K562 (cell line): Measurements from ENCODE around the gene TMEM217. TPM values are rescaled to one million over a fixed set of nuclear protein-coding genes. Genes with fewer than 3 reads are reported as not detected.

ENCODE experiments used
- CEBPB ChIP-seq: fragments of 450-650 bp; IDR thresholded peaks from 2 replicates; pipeline ENCODE4 v1.6.1; 2016; ENCODE audit warnings: missing genetic modification characterization, missing compliant biosample characterization
- CHCHD3 ChIP-seq: fragments of 250-450 bp; sonication (Bioruptor Pico); IDR thresholded peaks from 2 replicates; pipeline ENCODE4 v2.1.2; 2022; ENCODE audit warnings: mild to moderate bottlenecking
- CXXC5 ChIP-seq: fragments of 250-450 bp; sonication (Bioruptor Pico); IDR thresholded peaks from 2 replicates; pipeline ENCODE4 v1.8.0; 2022; ENCODE audit warnings: inconsistent platforms, mild to moderate bottlenecking, moderate library complexity
- E2F3 ChIP-seq: fragments of 250-450 bp; sonication (Bioruptor Pico); IDR thresholded peaks from 2 replicates; pipeline ENCODE4 v1.4.0; 2020; ENCODE audit warnings: mild to moderate bottlenecking
- MAFK ChIP-seq: IDR thresholded peaks from 2 replicates; pipeline ENCODE4 v1.6.1; 2011; ENCODE audit warnings: low read length, improper control_type of control experiment
- MEF2D ChIP-seq: conservative IDR thresholded peaks from 2 replicates; pipeline ENCODE4 v1.6.1; 2016; ENCODE audit warnings: low read depth, missing genetic modification characterization, missing compliant biosample characterization
- POLR2AphosphoS2 ChIP-seq: IDR thresholded peaks from 2 replicates; pipeline ENCODE4 v1.6.1; 2012; ENCODE audit warnings: low read length, improper control_type of control experiment
- RFX7 ChIP-seq: fragments of 250-450 bp; sonication (Bioruptor Pico); IDR thresholded peaks from 2 replicates; pipeline ENCODE4 v1.5.1; 2021; ENCODE audit warnings: mild to moderate bottlenecking
- THAP7 ChIP-seq: fragments of 250-450 bp; sonication (Bioruptor Pico); IDR thresholded peaks from 2 replicates; pipeline ENCODE4 v1.5.0; 2021
- TSHZ1 ChIP-seq: fragments of 250-450 bp; sonication (Bioruptor Pico); IDR thresholded peaks from 2 replicates; pipeline ENCODE4 v1.4.0; 2020; ENCODE audit warnings: mild to moderate bottlenecking, moderate library complexity
- VEZF1 ChIP-seq: fragments of 200-800 bp; sonication (Bioruptor generic); IDR thresholded peaks from 2 replicates; pipeline ENCODE4 v1.6.1; 2017; ENCODE audit warnings: missing genetic modification characterization, missing compliant biosample characterization
- ZHX1 ChIP-seq: fragments of 150-350 bp; conservative IDR thresholded peaks from 2 replicates; pipeline ENCODE4 v1.6.1; 2014; ENCODE audit warnings: low read length
- ZNF277 ChIP-seq: fragments of 250-450 bp; sonication (Bioruptor Pico); IDR thresholded peaks from 2 replicates; pipeline ENCODE4 v1.8.0; 2022; ENCODE audit warnings: inconsistent platforms, mild to moderate bottlenecking, moderate library complexity, borderline replicate concordance
- ZSCAN32 ChIP-seq: fragments of 450-650 bp; formaldehyde crosslinking; IDR thresholded peaks from 2 replicates; pipeline ENCODE4 v1.4.0; 2020; ENCODE audit warnings: mild to moderate bottlenecking, moderate library complexity
- polyA plus RNA-seq, 8 experiments: library from polyadenylated mRNA; depleted of rRNA in 4 of 8; stranded (reverse) in 5 of 8; unstranded in 3 of 8; fragments of >200 nt; fragmentation: Nextera tagmentation in 2 of 8; fragmentation: Illumina TruSeq in 1 of 8; extraction: Ambion mirVana in 2 of 8; extraction: Trizol in 1 of 8; gene quantifications; 2 replicates each; pipeline versions ENCODE4 v1.2.1 to v1.2.3, GENCODE V29; 2011 to 2014; ENCODE audit warnings: inconsistent platforms in 1 of 8, missing spikeins in 1 of 8
- total RNA-seq, 7 experiments: library from RNA; depleted of rRNA in 6 of 7; stranded (reverse); fragments of >200 nt in 6 of 7; fragmentation: Illumina TruSeq in 2 of 7; extraction: Trizol in 2 of 7; gene quantifications; 2 replicates each; pipeline versions ENCODE4 v1.2.1 to v1.2.3, GENCODE V29; 2011 to 2021; ENCODE audit warnings: low replicate concordance in 1 of 7
- TF ChIP-seq, protein P1 (sequence below): fragments of 250-450 bp; sonication (Bioruptor Pico); IDR thresholded peaks from 2 replicates; pipeline ENCODE4 v1.8.0; 2021; ENCODE audit warnings: moderate library complexity, mild to moderate bottlenecking, inconsistent platforms

Gene TMEM217
- total and polyA plus RNA-seq, 9 of the 15 experiments (the other 6 are each of a cell fraction or from before 2014, with no cell fraction given) = 1.3 to 8.0 (median 1.9) TPM

- TF ChIP-seq, protein P1, sequence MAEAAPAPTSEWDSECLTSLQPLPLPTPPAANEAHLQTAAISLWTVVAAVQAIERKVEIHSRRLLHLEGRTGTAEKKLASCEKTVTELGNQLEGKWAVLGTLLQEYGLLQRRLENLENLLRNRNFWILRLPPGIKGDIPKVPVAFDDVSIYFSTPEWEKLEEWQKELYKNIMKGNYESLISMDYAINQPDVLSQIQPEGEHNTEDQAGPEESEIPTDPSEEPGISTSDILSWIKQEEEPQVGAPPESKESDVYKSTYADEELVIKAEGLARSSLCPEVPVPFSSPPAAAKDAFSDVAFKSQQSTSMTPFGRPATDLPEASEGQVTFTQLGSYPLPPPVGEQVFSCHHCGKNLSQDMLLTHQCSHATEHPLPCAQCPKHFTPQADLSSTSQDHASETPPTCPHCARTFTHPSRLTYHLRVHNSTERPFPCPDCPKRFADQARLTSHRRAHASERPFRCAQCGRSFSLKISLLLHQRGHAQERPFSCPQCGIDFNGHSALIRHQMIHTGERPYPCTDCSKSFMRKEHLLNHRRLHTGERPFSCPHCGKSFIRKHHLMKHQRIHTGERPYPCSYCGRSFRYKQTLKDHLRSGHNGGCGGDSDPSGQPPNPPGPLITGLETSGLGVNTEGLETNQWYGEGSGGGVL (CRISPR knock-in tag) = no peak
- TF ChIP-seq TSHZ1 (CRISPR knock-in tag) = no peak
- TF ChIP-seq E2F3 (CRISPR knock-in tag) = no peak
- no peak for TF ChIP-seq RFX7 (CRISPR knock-in tag)
- TF ChIP-seq ZSCAN32 = no peak
- peak; percentile 79 for TF ChIP-seq CEBPB (tag)
- no peak for TF ChIP-seq ZHX1
- TF ChIP-seq VEZF1 (CRISPR knock-in tag) = no peak
- TF ChIP-seq CXXC5 (CRISPR knock-in tag) = no peak
- no peak for TF ChIP-seq THAP7 (CRISPR knock-in tag)
- TF ChIP-seq ZNF277 (CRISPR knock-in tag) = no peak
- TF ChIP-seq CHCHD3 (CRISPR knock-in tag) = no peak
- TF ChIP-seq POLR2AphosphoS2 = no peak
- no peak for TF ChIP-seq MEF2D
- TF ChIP-seq MAFK = peak; percentile 30
Observed at GRCh38 chr6:37200085-37200484, 57.9 kb downstream of the TMEM217 start (continued).
